SK-N-MC (cell line): ENCODE results near the gene RPRD1B.

Source experiments
- EZH2 ChIP-seq: fragments of 200-600 bp; sonication (generic); IDR thresholded peaks from one replicate; pipeline ENCODE4 v1.6.1; 2017; ENCODE audit warnings: antibody characterized with exemption
- FOXP2 ChIP-seq: optimal IDR thresholded peaks from 2 replicates; pipeline ENCODE3; 2011; ENCODE audit warnings: mild to moderate bottlenecking, moderate library complexity; ENCODE audit not compliant: insufficient read depth; ENCODE audit errors: extremely low read length, control extremely low read depth
- POLR2AphosphoS5 ChIP-seq: IDR thresholded peaks from 2 replicates; pipeline ENCODE4 v1.6.1; 2012; ENCODE audit warnings: mild to moderate bottlenecking, low read depth, low read length, borderline replicate concordance

GRCh38 chr20:38046572-38046971 lies 13.0 kb downstream of the RPRD1B start:
- TF ChIP-seq EZH2 (no peak), POLR2AphosphoS5 (no peak), FOXP2 (no peak)
